ENCODE data around the gene FERMT3. TPM values are rescaled to one million over a fixed set of nuclear protein-coding genes. Genes with fewer than 3 reads are reported as not detected.
A peak's percentile ranks its signal among the peaks of the same experiment; 100 is the strongest.

Gene FERMT3
- total and polyA plus RNA-seq, 2 of the 13 experiments (the other 11 are each of a cell fraction or from before 2014, with no cell fraction given), result 0.29 TPM; not detected in 1

DNA sequence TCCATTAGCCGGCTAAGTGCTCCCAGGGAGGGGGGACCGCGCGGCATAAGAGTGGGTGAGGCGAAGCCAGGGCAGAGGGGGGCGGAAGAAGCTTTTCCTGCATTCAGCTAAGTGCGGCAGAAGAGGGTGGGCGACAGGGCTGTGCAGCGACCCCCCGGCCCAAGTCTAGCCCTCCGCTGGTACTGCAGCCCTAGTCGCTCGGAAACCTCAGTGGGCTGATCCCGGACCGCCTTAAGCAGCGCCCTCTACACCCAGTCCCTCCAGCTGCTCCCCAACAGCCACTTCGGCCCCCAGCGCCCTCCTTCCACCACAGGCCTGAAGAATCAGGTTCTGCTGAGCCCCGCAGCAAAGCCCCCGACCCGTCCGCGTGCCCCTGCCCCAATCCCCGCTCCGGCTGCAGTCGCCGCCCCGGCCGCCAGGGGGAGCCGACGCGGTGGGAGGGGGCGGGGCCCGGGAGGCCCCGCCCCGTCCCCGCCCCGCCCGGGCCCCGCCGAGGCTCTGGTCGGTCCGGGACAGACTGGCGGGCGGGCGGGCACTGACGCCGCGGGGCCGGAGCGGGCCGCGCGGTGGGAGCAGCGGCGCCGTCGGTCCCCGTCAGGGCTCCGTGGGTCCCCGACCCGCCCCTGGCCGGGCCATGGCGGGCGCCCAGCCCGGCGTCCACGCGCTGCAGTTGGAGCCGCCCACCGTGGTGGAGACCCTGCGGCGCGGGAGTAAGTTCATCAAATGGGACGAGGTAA is 44.7 kb downstream of the FERMT3 start, which contains the start of gene PLCB3 (continued):
- TF ChIP-seq SP1 (IDR thresholded peaks at IDR 0.05) (no peak), SP1 (CRISPR knock-in tag; IDR thresholded peaks at IDR 0.05) (peak; percentile 88), HOXD1 (CRISPR knock-in tag; IDR thresholded peaks at IDR 0.05) (no peak), HOXA3 (CRISPR knock-in tag; IDR thresholded peaks at IDR 0.05) (no peak), FOXA1 (IDR thresholded peaks at IDR 0.05) (no peak), FOXA1 (CRISPR knock-in tag; IDR thresholded peaks at IDR 0.05) (no peak), YY1 (IDR thresholded peaks at IDR 0.05; ENCODE audit: insufficient read depth, insufficient replicate concordance, low read depth, low read length) (peak; percentile 48), NRL (CRISPR knock-in tag; IDR thresholded peaks at IDR 0.05; ENCODE audit: borderline replicate concordance) (no peak), TSC22D2 (CRISPR knock-in tag; IDR thresholded peaks at IDR 0.05; ENCODE audit: borderline replicate concordance) (0 out of 2 replicates have a peak, but pooled peaks have one; percentile 1), ZNF337 (CRISPR knock-in tag; IDR thresholded peaks at IDR 0.05; ENCODE audit: borderline replicate concordance, low read depth) (no peak), RFXAP (CRISPR knock-in tag; IDR thresholded peaks at IDR 0.05; ENCODE audit: borderline replicate concordance) (0 out of 2 replicates have a peak, but pooled peaks have one; percentile 42), NFKB2 (CRISPR knock-in tag; IDR thresholded peaks at IDR 0.05; ENCODE audit: borderline replicate concordance) (peak; percentile 57; the same call in 1 of the 2 replicates), ZMYM2 (CRISPR knock-in tag; IDR thresholded peaks at IDR 0.05) (no peak), RFX5 (IDR thresholded peaks at IDR 0.05; ENCODE audit: low read depth, low read length) (no peak), ZFY (CRISPR knock-in tag; IDR thresholded peaks at IDR 0.05) (peak; percentile 62), RBFOX2 (IDR thresholded peaks at IDR 0.05; ENCODE audit: low read depth, low read length) (peak; percentile 60), ZNF317 (CRISPR knock-in tag; IDR thresholded peaks at IDR 0.05) (no peak), MAZ (IDR thresholded peaks at IDR 0.05; ENCODE audit: borderline replicate concordance, low read depth, low read length) (peak; percentile 61; the same call in 1 of the 2 replicates), MAZ (CRISPR knock-in tag; IDR thresholded peaks at IDR 0.05; ENCODE audit: low read depth) (peak; percentile 61; the same call in 1 of the 2 replicates), ZNF598 (CRISPR knock-in tag; IDR thresholded peaks at IDR 0.05; ENCODE audit: borderline replicate concordance) (no peak), ZBTB21 (CRISPR knock-in tag; IDR thresholded peaks at IDR 0.05) (no peak), NR2F2 (IDR thresholded peaks at IDR 0.05; ENCODE audit: borderline replicate concordance, low read depth) (no peak), PAWR (CRISPR knock-in tag; IDR thresholded peaks at IDR 0.05; ENCODE audit: borderline replicate concordance) (no peak), TAF1 (CRISPR knock-in tag; IDR thresholded peaks at IDR 0.05) (peak; percentile 24; the same call in 1 of the 2 replicates)
- TF ChIP-seq, protein P1, sequence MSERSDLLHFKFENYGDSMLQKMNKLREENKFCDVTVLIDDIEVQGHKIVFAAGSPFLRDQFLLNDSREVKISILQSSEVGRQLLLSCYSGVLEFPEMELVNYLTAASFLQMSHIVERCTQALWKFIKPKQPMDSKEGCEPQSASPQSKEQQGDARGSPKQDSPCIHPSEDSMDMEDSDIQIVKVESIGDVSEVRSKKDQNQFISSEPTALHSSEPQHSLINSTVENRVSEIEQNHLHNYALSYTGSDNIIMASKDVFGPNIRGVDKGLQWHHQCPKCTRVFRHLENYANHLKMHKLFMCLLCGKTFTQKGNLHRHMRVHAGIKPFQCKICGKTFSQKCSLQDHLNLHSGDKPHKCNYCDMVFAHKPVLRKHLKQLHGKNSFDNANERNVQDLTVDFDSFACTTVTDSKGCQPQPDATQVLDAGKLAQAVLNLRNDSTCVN (CRISPR knock-in tag; IDR thresholded peaks at IDR 0.05; ENCODE audit: borderline replicate concordance), result 0 out of 2 replicates have a peak, but pooled peaks have one; percentile 9
- TF ChIP-seq, protein P2, sequence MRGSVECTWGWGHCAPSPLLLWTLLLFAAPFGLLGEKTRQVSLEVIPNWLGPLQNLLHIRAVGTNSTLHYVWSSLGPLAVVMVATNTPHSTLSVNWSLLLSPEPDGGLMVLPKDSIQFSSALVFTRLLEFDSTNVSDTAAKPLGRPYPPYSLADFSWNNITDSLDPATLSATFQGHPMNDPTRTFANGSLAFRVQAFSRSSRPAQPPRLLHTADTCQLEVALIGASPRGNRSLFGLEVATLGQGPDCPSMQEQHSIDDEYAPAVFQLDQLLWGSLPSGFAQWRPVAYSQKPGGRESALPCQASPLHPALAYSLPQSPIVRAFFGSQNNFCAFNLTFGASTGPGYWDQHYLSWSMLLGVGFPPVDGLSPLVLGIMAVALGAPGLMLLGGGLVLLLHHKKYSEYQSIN (CRISPR knock-in tag; IDR thresholded peaks at IDR 0.05; ENCODE audit: borderline replicate concordance), result no peak
- TF ChIP-seq, protein P3, sequence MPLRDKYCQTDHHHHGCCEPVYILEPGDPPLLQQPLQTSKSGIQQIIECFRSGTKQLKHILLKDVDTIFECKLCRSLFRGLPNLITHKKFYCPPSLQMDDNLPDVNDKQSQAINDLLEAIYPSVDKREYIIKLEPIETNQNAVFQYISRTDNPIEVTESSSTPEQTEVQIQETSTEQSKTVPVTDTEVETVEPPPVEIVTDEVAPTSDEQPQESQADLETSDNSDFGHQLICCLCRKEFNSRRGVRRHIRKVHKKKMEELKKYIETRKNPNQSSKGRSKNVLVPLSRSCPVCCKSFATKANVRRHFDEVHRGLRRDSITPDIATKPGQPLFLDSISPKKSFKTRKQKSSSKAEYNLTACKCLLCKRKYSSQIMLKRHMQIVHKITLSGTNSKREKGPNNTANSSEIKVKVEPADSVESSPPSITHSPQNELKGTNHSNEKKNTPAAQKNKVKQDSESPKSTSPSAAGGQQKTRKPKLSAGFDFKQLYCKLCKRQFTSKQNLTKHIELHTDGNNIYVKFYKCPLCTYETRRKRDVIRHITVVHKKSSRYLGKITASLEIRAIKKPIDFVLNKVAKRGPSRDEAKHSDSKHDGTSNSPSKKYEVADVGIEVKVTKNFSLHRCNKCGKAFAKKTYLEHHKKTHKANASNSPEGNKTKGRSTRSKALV (CRISPR knock-in tag; IDR thresholded peaks at IDR 0.05), result no peak
- TF ChIP-seq, protein P4, sequence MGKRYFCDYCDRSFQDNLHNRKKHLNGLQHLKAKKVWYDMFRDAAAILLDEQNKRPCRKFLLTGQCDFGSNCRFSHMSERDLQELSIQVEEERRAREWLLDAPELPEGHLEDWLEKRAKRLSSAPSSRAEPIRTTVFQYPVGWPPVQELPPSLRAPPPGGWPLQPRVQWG (CRISPR knock-in tag; IDR thresholded peaks at IDR 0.05; ENCODE audit: borderline replicate concordance, low read depth), result no peak
